ENCODE data around the gene SLC24A4.

The SLC24A4 gene

GRCh38 chr14:92416544-92416943, 93.6 kb downstream of the SLC24A4 start:
- Histone ChIP-seq H3K4me3 (ENCODE audit: low read length, poor library complexity, severe bottlenecking) (no peak overlapping the region), H2AFZ (ENCODE audit: low read length) (no peak overlapping the region), H3K4me2 (ENCODE audit: low read depth, low read length, poor library complexity, severe bottlenecking) (no peak overlapping the region), H3K27me3 (ENCODE audit: insufficient read depth, low read length, poor library complexity, severe bottlenecking) (no peaks in the 10 kb centered on the region), H4K20me1 (ENCODE audit: insufficient read depth, low read length, poor library complexity, severe bottlenecking) (no peaks in the 10 kb centered on the region), H3K9ac (ENCODE audit: low read depth, low read length, poor library complexity, severe bottlenecking) (no peak overlapping the region), H3K79me2 (ENCODE audit: insufficient read depth, low read length) (no peaks in the 10 kb centered on the region), H3K9me2 (replicated peaks; ENCODE audit: low read depth, low read length) (no peaks in the 10 kb centered on the region), H3K4me1 (ENCODE audit: insufficient read depth, low read length, poor library complexity, severe bottlenecking) (no peaks in the 10 kb centered on the region), H3K9me3 (ENCODE audit: insufficient read depth, low read depth, low read length) (no peaks in the 10 kb centered on the region), H3K36me3 (ENCODE audit: insufficient read depth, low read length) (no peaks in the 10 kb centered on the region), H3F3A (ENCODE audit: low read depth) (no peaks in the 10 kb centered on the region)
- TF ChIP-seq EZH2phosphoT487 (IDR thresholded peaks at IDR 0.05; ENCODE audit: borderline replicate concordance), result no peak
- TF ChIP-seq CTCF (conservative IDR thresholded peaks at IDR 0.05; ENCODE audit: low read length), result no peak

DNA sequence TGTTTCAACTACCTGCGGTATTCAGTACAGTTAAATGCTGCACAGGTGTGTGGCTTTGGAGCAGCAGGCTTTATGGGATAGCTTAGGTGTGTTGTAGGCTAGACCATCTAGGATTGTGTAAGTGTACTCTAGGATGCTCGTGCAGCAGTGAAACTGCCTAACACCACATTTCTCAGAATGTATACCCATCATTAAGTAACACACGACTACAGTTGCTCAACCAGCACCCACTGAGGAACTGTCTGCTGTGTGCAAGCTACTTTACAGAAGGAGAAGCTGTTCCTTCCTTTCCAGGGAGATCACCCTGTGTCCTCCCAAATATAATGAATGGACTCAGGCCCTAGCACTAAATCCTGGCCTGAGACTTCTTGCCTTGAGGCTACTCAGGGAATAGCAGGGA, 94.8 kb downstream of the SLC24A4 start:
- H3K9me3 ChIP-seq (ENCODE audit: insufficient read depth, low read depth, low read length), result no peaks in the 10 kb centered on the region
- no peaks in the 10 kb centered on the region for H3K27me3 ChIP-seq (ENCODE audit: insufficient read depth, low read length, poor library complexity, severe bottlenecking)
- no peaks in the 10 kb centered on the region for H3K9me2 ChIP-seq (replicated peaks; ENCODE audit: low read depth, low read length)
- no peak overlapping the region for H2AFZ ChIP-seq (ENCODE audit: low read length)
- TF ChIP-seq CTCF (conservative IDR thresholded peaks at IDR 0.05; ENCODE audit: low read length), result no peak
- no peak for TF ChIP-seq EZH2phosphoT487 (IDR thresholded peaks at IDR 0.05; ENCODE audit: borderline replicate concordance)
- no peaks in the 10 kb centered on the region for H3F3A ChIP-seq (ENCODE audit: low read depth)
- no peak overlapping the region for H3K4me3 ChIP-seq (ENCODE audit: low read length, poor library complexity, severe bottlenecking)
- H4K20me1 ChIP-seq (ENCODE audit: insufficient read depth, low read length, poor library complexity, severe bottlenecking), result no peaks in the 10 kb centered on the region
- no peak overlapping the region for H3K9ac ChIP-seq (ENCODE audit: low read depth, low read length, poor library complexity, severe bottlenecking)
- no peaks in the 10 kb centered on the region for H3K4me1 ChIP-seq (ENCODE audit: insufficient read depth, low read length, poor library complexity, severe bottlenecking)
- no peak overlapping the region for H3K4me2 ChIP-seq (ENCODE audit: low read depth, low read length, poor library complexity, severe bottlenecking)
- no peaks in the 10 kb centered on the region for H3K36me3 ChIP-seq (ENCODE audit: insufficient read depth, low read length)
- no peaks in the 10 kb centered on the region for H3K79me2 ChIP-seq (ENCODE audit: insufficient read depth, low read length)

- no peaks in the 10 kb centered on the region for H3K36me3 ChIP-seq (ENCODE audit: insufficient read depth, low read length)
- H2AFZ ChIP-seq (ENCODE audit: low read length), result no peak overlapping the region
- H3K9me3 ChIP-seq (ENCODE audit: insufficient read depth, low read depth, low read length), result no peaks in the 10 kb centered on the region
- H3F3A ChIP-seq (ENCODE audit: low read depth), result no peaks in the 10 kb centered on the region
- no peak overlapping the region for H3K9ac ChIP-seq (ENCODE audit: low read depth, low read length, poor library complexity, severe bottlenecking)
- TF ChIP-seq CTCF (conservative IDR thresholded peaks at IDR 0.05; ENCODE audit: low read length), result no peak
- no peak for TF ChIP-seq EZH2phosphoT487 (IDR thresholded peaks at IDR 0.05; ENCODE audit: borderline replicate concordance)
- H3K4me2 ChIP-seq (ENCODE audit: low read depth, low read length, poor library complexity, severe bottlenecking), result no peak overlapping the region
- no peaks in the 10 kb centered on the region for H3K9me2 ChIP-seq (replicated peaks; ENCODE audit: low read depth, low read length)
- H4K20me1 ChIP-seq (ENCODE audit: insufficient read depth, low read length, poor library complexity, severe bottlenecking), result no peaks in the 10 kb centered on the region
- no peaks in the 10 kb centered on the region for H3K27me3 ChIP-seq (ENCODE audit: insufficient read depth, low read length, poor library complexity, severe bottlenecking)
- no peak overlapping the region for H3K4me3 ChIP-seq (ENCODE audit: low read length, poor library complexity, severe bottlenecking)
- H3K79me2 ChIP-seq (ENCODE audit: insufficient read depth, low read length), result no peaks in the 10 kb centered on the region
- peaks cover 6% of the 10 kb centered on the region for H3K4me1 ChIP-seq (ENCODE audit: insufficient read depth, low read length, poor library complexity, severe bottlenecking)
Observed at GRCh38 chr14:92421751-92422150, 98.8 kb downstream of the SLC24A4 start.
